Activated CD8-positive, alpha-beta memory T cell treated with anti-CD3 and anti-CD28 coated beads for 4 hours (primary cell): ENCODE data around the gene ATP11B.
A peak's percentile ranks its signal among the peaks of the same experiment; 100 is the strongest.

ENCODE experiments used
- DNase-seq, 2 donors: peaks; one replicate each; pipeline ENCODE4 v3.0.0-alpha.2; 2020; ENCODE audit warnings: low read depth in 2 of 2

The ATP11B gene

GRCh38 chr3:182792901-182793662, at the start of gene ATP11B:
ATP11B (plus strand) TSS chr3:182793504; CDS start chr3:182793760, 256 bp downstream.
- peak; percentile 59 to 62 for DNase-seq

DNA sequence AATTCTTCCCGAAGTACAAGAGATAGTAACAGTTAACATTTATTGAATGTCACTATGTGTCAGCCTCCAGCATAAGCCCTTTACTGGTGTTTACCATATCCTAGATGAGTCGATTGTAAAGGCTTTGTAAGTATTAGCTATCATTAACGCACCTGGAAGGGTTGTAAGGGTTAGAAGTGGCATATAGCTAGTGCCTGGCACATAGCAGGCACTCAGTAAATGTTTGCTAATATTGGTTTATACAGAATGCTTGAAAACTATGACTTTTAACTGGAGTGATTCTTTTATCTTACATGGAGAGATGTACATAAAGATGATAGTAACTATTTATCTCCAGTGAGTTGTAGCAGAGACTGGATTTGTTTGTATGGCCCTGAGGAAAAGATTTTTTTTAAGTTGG, 46.3 kb upstream of the ATP11B start:
- no peak for DNase-seq

DNA sequence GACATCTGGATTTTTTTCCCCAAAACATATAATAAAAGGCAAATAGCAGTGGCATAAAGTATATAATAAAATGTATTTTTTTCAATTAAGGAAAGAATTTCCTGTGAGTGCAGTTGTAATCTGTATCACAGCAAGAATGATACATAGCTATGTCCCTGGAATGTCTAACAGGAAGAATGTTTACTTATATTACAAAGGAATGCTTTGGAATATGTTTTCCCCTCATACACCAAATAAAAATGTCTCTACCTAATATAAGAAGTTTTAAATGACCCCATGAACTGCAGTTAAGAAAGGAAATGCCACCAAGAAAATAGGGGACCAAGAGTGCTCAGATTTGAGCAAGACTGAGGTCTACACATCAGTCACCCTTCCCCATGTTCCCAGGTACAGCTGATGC, 38.0 kb upstream of the ATP11B start:
- no peak for DNase-seq

- no peak for DNase-seq
Measured at GRCh38 chr3:182755712-182756111, 37.6 kb upstream of the ATP11B start.

- DNase-seq = no peak
Measured at GRCh38 chr3:182760576-182761164, 32.6 kb upstream of the ATP11B start.

- no peak for DNase-seq
Measured at GRCh38 chr3:182763896-182764295, 29.4 kb upstream of the ATP11B start.

DNA sequence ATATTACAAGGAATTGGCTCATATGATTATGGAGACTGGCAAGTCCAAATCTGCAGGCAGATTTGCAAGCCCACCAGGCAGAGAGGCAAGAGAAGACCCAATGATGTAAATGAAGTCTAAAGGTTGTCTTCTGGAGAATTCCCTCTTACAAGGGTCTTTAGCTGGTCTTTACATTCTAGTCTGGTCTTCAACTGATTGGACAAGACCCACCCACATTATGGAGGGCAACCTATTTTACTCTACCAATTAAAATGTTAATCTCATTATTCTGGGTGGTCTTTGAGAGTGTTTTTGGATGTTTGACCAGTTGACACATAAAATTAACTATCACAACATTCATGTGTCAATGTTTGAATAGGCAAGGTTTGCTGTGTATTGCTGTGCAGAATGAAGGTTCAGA, 28.0 kb upstream of the ATP11B start:
- no peak for DNase-seq

DNA sequence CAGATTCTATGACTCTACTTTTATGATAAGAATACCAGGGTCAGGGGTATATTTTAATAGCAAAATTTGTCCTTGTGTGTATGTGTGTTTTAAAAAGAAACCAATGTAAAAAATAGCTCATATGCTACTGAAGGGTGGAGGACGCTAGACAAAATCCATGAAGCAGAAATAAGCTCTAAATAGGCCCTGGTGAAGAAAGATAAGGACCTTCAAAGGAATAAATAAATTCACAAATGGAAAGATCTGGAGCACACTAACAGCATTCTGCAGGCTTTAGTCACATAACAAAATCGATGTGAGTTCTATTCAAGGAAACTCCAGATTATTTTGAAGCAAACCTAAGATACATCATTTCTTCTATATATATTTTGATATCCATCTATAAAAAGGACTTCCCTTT, 27.2 kb upstream of the ATP11B start:
- no peak for DNase-seq

DNA sequence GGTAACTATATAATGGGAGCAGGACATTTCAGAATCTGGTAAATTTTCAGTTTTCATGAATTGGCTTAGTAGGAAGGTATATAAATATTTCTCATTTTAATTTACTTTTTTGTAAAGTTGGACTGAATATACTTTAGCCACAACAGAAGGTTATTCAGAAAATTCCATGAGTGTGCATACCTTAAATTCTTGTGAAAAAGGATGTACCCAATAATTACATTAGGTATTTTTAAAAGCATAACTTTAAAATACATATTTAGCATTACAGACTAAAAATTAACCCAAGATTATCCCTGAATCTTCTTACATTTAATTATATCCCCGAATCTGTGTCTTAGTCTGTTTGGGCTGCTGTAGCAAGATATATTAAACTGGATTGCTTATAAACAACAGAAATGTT, 24.9 kb upstream of the ATP11B start:
- DNase-seq = no peak

GRCh38 chr3:182769673-182770072, 23.6 kb upstream of the ATP11B start:
- DNase-seq = no peak

DNA sequence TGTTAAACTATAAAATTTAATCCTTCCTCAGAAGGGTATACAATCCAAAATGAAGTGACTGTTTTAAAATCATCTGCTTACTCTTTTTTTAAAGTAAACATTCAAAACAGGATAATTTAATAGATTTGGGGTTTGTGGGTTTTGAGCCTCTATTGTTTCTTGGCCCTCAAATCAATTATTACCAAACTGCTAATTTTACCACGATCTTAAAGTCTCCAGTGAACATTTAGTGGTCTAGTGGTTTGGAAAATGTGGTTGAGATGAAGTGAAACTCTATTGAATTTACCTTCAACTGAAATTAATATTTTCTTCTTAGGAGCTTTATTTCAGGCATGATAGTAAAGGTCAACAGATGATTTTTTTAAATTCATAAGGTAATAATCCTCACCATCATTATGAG, 11.2 kb upstream of the ATP11B start:
- DNase-seq = no peak

DNA sequence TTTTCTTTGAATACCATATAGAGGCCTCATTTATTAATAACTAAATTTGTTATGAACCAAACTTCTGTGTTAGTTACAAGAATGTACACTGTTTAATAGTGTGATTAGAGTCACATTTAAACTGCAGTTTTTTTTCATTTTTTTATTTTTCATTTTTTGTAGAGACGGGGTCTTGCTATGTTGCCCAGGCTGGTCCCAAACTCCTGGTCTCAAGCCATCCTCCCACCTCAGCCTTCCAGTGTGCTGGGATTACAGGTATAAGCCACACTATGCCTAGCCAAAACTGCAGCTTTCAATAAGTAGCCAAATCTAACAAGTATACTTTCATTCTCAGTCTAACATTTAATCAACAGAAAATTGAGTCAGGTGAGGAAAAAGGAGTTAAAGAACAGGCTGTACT, 10.2 kb upstream of the ATP11B start:
- DNase-seq = no peak

DNA sequence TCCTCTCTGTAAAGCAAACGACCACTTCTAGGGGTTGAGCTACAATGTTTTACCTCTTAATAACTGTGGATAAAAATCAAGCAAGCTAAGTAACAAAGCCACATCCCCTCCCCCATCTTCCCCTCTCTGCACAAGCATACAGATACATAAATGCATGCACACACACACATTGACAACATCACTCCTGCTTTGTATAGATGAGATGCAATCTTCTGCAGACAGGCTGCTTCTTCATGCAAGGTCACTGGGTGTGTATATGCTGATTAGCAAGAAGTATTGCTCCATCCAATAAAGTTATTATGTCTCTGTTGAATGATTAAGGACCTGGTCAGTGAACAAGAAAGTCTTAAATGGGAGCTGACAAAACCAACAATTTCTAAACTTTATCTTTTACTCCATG, 8.8 kb upstream of the ATP11B start:
- no peak for DNase-seq

DNA sequence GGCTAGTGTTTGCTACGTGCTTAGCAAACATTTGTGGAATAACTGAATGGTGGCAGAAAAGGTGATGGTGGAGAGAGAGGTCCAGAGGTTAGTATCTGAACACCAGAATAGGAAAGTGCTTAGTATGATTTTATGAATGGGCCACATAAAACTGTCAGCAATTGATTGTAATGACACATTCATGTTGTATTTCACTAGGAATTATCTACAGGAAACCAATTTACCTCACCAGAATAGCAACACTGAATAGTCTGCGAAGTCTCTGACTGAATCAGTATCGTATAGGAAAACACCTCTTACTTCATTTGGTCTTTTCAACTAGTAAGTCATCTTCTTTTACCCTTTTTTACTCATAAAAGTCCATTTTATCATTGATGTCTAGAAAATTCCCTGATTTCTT, 8.2 kb upstream of the ATP11B start:
- DNase-seq = no peak

DNA sequence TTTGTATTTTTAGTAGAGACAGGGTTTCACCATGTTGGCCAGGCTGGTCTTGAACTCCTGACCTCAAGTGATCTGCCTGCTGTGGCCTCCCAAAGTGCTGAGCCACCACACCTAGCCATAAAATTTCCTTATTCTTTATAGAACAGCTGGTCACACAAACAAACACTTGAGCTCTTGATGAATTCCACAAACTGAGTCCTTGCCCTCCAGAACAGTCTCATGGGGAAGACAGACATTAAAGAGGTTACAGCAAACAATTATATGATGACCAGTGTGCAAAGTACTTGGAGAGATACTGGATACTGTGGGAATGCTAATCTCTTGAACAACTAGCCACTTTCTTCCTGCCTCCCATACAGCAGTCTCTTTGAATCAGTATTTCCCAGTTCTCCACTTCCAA, 7.5 kb upstream of the ATP11B start:
- DNase-seq = no peak

GRCh38 chr3:182786564-182787196, 6.6 kb upstream of the ATP11B start:
- DNase-seq = no peak

DNA sequence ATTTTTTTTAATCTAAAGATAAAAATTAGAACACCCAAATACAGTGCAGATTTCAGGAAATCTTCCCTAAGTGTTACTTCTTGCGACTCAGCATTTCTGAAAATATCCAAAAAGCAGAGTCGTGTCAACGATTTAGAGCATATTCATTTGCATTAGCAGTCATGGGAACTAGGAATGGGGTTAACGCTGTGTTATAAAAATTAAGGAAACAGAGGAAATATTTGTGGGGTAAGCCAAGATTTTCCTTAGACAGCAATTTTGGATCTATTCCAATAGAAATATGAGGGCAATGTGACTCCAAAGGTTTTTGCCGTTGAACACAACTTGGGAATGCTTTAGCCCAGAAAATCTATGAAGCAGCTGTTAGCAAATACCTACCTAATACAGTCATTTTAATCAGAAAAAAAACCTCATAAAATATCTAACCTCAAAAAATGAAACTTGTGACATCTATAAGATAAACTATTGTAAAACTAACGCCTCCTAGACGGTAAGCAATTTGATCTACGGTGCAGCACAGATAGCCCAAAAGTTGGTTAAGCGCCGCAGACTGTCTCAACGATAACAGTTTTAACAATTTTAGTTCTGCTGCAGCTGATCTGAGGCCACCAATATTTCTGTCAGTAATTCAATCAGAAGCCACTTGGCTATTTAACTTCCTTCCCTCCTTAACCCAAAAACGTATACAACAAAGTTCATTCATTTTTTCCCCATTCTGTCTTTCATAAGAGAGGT, 5.8 kb upstream of the ATP11B start:
- DNase-seq = no peak

- DNase-seq = no peak
Measured at GRCh38 chr3:182789371-182789770, 3.9 kb upstream of the ATP11B start.

DNA sequence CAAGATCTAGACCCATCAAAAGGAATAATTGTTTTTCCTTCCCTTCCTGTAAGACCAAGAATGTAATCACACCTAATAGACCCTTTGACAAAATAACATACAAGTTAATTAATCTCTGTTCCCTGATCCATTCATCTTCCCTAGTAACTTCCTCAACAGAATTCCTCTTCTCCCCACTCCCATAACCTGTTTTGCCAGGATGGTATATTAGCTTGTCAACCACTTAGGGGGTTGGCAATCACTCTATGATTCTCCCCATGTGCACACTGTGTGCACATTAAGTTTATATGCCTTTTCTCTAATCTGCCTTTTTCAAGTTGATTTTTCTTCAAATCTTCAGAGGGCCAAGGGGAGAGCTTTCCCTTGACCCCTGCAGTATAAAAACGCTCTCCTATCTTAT, 2.7 kb upstream of the ATP11B start:
- no peak for DNase-seq

GRCh38 chr3:182793663-182794454, 555 bp downstream of the ATP11B start:
- DNase-seq = peak; percentile 1 to 13

- DNase-seq = no peak
Measured at GRCh38 chr3:182794455-182795388, 1.4 kb downstream of the ATP11B start.
